GM12878 (cell line): ENCODE data around the gene B3GNT7. TPM values are rescaled to one million over a fixed set of nuclear protein-coding genes. Genes with fewer than 3 reads are reported as not detected.

Experiments
- ATAC-seq: fragments of 200-7000 bp; cut with Tn5 transposase; 3 replicates; pipeline ENCODE4 v1.9.1; 2020; ENCODE audit warnings: mild to moderate bottlenecking, moderate library complexity
- BruUV-seq: library from RNA; stranded (reverse); fragments of 400-500 nt; replicated peaks from 2 replicates; lab custom pipeline; 2021; lab: Mats Ljungman, UMichigan
- CTCF ChIA-PET: fragments of 300-600 bp; sonication (Branson Sonifier 250); formaldehyde crosslinking; extraction: SDS; loops from one replicate; lab custom pipeline; 2021; ENCODE audit warnings: inconsistent platforms; lab: Yijun Ruan, JAX
- POLR2A ChIA-PET: fragments of 350-600 bp; formaldehyde crosslinking; extraction: SDS; loops from one replicate; lab custom pipeline; 2021; ENCODE audit warnings: inconsistent platforms; lab: Charles Lee
- RAD21 ChIA-PET: fragments of 300-600 bp; sonication (Branson Sonifier 250); formaldehyde crosslinking; loops from one replicate; lab custom pipeline; 2023; ENCODE audit warnings: antibody characterized with exemption; ENCODE audit not compliant: unreplicated experiment; lab: Charles Lee
- SMC1A ChIA-PET: fragments of 300-600 bp; sonication (Branson Sonifier 250); formaldehyde crosslinking; loops from one replicate; lab custom pipeline; 2023; ENCODE audit not compliant: unreplicated experiment, uncharacterized antibody; lab: Charles Lee
- DNase-seq: peaks from one replicate; pipeline ENCODE4 v3.0.0-alpha.2; 2011; ENCODE audit warnings: low read depth, low spot score
- FAIRE-seq: peaks from 3 replicates; lab custom pipeline; 2011; peaks lifted over from hg19 to GRCh38; lab: Jason Lieb, UNC
- H2AFZ ChIP-seq: 2 replicates; pipeline ENCODE4 v1.6.0; 2011; ENCODE audit warnings: low read depth, low read length, control low read depth; ENCODE audit not compliant: control insufficient read depth
- H3K27ac ChIP-seq: 2 replicates; pipeline ENCODE4 v1.5.1; 2011; ENCODE audit warnings: control low read depth; ENCODE audit not compliant: control insufficient read depth, insufficient read depth
- H3K27me3 ChIP-seq, 2 experiments: replicated peaks in 1 of 2; 2 replicates each; pipeline versions ENCODE4 v1.6.0 to v1.6.1; 2011; ENCODE audit warnings: low read length in 1 of 2; ENCODE audit not compliant: control insufficient read depth in 2 of 2, insufficient read depth in 2 of 2
- H3K36me3 ChIP-seq, 2 experiments: 2 replicates each; pipeline ENCODE4 v1.5.1; 2011; ENCODE audit warnings: low read length in 1 of 2; ENCODE audit not compliant: control insufficient read depth in 2 of 2, insufficient read depth in 2 of 2
- H3K4me1 ChIP-seq: 2 replicates; pipeline ENCODE4 v1.6.1; 2011; ENCODE audit warnings: mild to moderate bottlenecking, low read length, moderate library complexity, mixed read lengths; ENCODE audit not compliant: control insufficient read depth, insufficient read depth
- H3K4me2 ChIP-seq: 2 replicates; pipeline ENCODE4 v1.6.0; 2011; ENCODE audit warnings: control low read depth; ENCODE audit not compliant: control insufficient read depth, insufficient read depth
- H3K4me3 ChIP-seq: fragments of 200-600 bp; sonication (generic); 2 replicates; pipeline ENCODE4 v1.5.1; 2016
- H3K79me2 ChIP-seq: 2 replicates; pipeline ENCODE4 v1.6.0; 2011; ENCODE audit warnings: low read length; ENCODE audit not compliant: control insufficient read depth, insufficient read depth
- H3K9ac ChIP-seq: 2 replicates; pipeline ENCODE4 v1.8.0; 2011; ENCODE audit warnings: low read length, control low read depth, mixed read lengths; ENCODE audit not compliant: control insufficient read depth, insufficient read depth
- H3K9me3 ChIP-seq: replicated peaks from 3 replicates; pipeline ENCODE4 v1.5.1; 2011; ENCODE audit warnings: mild to moderate bottlenecking, low read length; ENCODE audit not compliant: control insufficient read depth, insufficient read depth
- H4K20me1 ChIP-seq: 2 replicates; pipeline ENCODE4 v1.6.0; 2011; ENCODE audit not compliant: control insufficient read depth, insufficient read depth
- BHLHE40 ChIP-seq, 2 experiments: fragments of 450-650 bp in 1 of 2; IDR thresholded peaks; 2 replicates each; pipeline ENCODE4 v1.6.1; 2011 to 2017; ENCODE audit warnings: low read depth in 2 of 2, borderline replicate concordance in 1 of 2, improper control_type of control experiment in 1 of 2, low read length in 1 of 2, mild to moderate bottlenecking in 1 of 2
- MYC ChIP-seq: IDR thresholded peaks from 2 replicates; pipeline ENCODE4 v1.6.1; 2011; ENCODE audit warnings: mild to moderate bottlenecking, low read length, moderate library complexity, inconsistent platforms; ENCODE audit not compliant: insufficient read depth, insufficient replicate concordance, insufficient read length, severe bottlenecking
- PAX5 ChIP-seq: IDR thresholded peaks from 2 replicates; pipeline ENCODE4 v1.6.1; 2011; ENCODE audit warnings: low read depth, low read length, borderline replicate concordance
- RELA ChIP-seq: fragments of 450-650 bp; IDR thresholded peaks from 2 replicates; pipeline ENCODE4 v1.8.0; 2014; ENCODE audit warnings: borderline replicate concordance; ENCODE audit not compliant: partially characterized antibody
- TCF7 ChIP-seq: IDR thresholded peaks from 2 replicates; pipeline ENCODE4 v1.6.1; 2014; ENCODE audit warnings: antibody characterized with exemption, borderline replicate concordance
- YBX1 ChIP-seq: fragments of 450-650 bp; IDR thresholded peaks from 2 replicates; pipeline ENCODE4 v1.6.1; 2016; ENCODE audit warnings: antibody characterized with exemption
- ZNF207 ChIP-seq: fragments of 450-650 bp; IDR thresholded peaks from 2 replicates; pipeline ENCODE4 v1.6.1; 2014; ENCODE audit warnings: antibody characterized with exemption, mild to moderate bottlenecking, borderline replicate concordance
- WGBS: methylation state at CpG from one replicate; pipeline ENCODE4 v1.1.6; 2016; ENCODE audit warnings: low lambda C conversion rate; ENCODE audit not compliant: insufficient replicate concordance, insufficient coverage; ENCODE audit errors: missing lambda C conversion rate; 5-methylcytosine and 5-hydroxymethylcytosine counted together
- in situ Hi-C: fragments of 300-500 bp; cut with MboI; formaldehyde crosslinking; loops from 9 replicates; pipeline ENCODE4 v1.14.3; 2018; ENCODE audit warnings: mixed read lengths
- intact Hi-C: fragments of 100-400 bp; cut with micrococcal nuclease; formaldehyde crosslinking; loops from one replicate; pipeline ENCODE4 v1.14.2; 2022; ENCODE audit not compliant: unreplicated experiment
- polyA plus RNA-seq, 11 experiments: library from polyadenylated mRNA; depleted of rRNA in 4 of 11; unstranded in 6 of 11; stranded (reverse) in 5 of 11; fragments of >200 nt; fragmentation: Nextera tagmentation in 4 of 11; fragmentation: Illumina TruSeq in 1 of 11; extraction: Ambion mirVana in 4 of 11; extraction: Trizol in 1 of 11; gene quantifications; 1 replicate in 1 of 11; 2 replicates in 10 of 11; pipeline versions ENCODE4 v1.2.1 to v1.2.3, GENCODE V29; 2011 to 2016; ENCODE audit warnings: inconsistent platforms in 2 of 11, missing spikeins in 2 of 11, low read depth in 1 of 11
- total RNA-seq, 4 experiments: library from RNA; depleted of rRNA in 3 of 4; stranded (reverse); fragments of >200 nt in 3 of 4; fragmentation: Illumina TruSeq in 1 of 4; extraction: Trizol in 1 of 4; gene quantifications; 2 replicates each; pipeline versions ENCODE4 v1.2.1 to v1.2.3, GENCODE V29; 2013 to 2021
- TF ChIP-seq, protein P1 (sequence below): fragments of 450-650 bp; IDR thresholded peaks from 2 replicates; pipeline ENCODE4 v1.6.1; 2018; ENCODE audit warnings: borderline replicate concordance, mild to moderate bottlenecking; ENCODE audit not compliant: partially characterized antibody
- TF ChIP-seq, protein P2 (sequence below): fragments of 450-650 bp; IDR thresholded peaks from 2 replicates; pipeline ENCODE4 v1.6.1; 2017; ENCODE audit warnings: mild to moderate bottlenecking, moderate library complexity
- TF ChIP-seq, protein P3 (sequence below): fragments of 450-650 bp; IDR thresholded peaks from 2 replicates; pipeline ENCODE4 v1.6.1; 2016; ENCODE audit warnings: mild to moderate bottlenecking
- TF ChIP-seq, protein P4 (sequence below): fragments of 450-650 bp; IDR thresholded peaks from 2 replicates; pipeline ENCODE4 v1.6.1; 2014; ENCODE audit warnings: mild to moderate bottlenecking

The B3GNT7 gene
- total and polyA plus RNA-seq, 10 of the 15 experiments (the other 5 are each of a cell fraction or from before 2014, with no cell fraction given) = 0.91 to 12.6 (median 3.7) TPM

DNA sequence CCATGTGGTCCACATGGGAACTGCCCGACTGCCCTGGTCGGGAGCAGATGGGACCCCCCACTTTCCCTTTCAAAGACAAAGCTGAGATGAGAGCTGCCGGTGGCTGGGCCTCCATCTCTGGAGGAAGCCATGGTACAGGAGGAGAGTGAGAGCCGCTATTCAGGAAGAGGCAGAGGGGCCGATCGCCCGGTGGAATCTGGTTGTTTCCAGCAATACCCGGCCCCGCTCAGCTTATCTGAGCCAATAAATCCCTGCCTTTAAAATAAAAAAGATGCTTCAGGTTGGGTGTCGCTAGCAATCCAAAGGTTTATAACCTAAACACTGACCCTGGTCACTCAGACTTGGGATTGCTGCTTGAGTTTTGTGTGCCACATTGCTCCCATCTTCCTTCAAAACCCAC lies 15.2 kb upstream of the B3GNT7 start:
- RAD21 ChIA-PET = no interaction called here
- no peak for FAIRE-seq

More for the DNA sequence above, 15.2 kb upstream of the B3GNT7 start:
- POLR2A ChIA-PET = no interaction called here
- no peaks in the 10 kb centered on the region for H3K36me3 ChIP-seq
- H3K4me3 ChIP-seq = no peak overlapping the region
- BruUV-seq = no TSS peak
- 82% methylated on average over 10 of the region's 10 CpGs for WGBS
- H3K27me3 ChIP-seq = no peaks in the 10 kb centered on the region
- no peak overlapping the region for H3K4me2 ChIP-seq
- no peaks in the 10 kb centered on the region for H3K79me2 ChIP-seq
- H3K4me1 ChIP-seq = no peaks in the 10 kb centered on the region
- intact Hi-C loops (no loop called here), in situ Hi-C loops (no loop called here)
- no peak overlapping the region for H2AFZ ChIP-seq
- CTCF ChIA-PET = no interaction called here
- no peaks in the 10 kb centered on the region for H4K20me1 ChIP-seq
- SMC1A ChIA-PET = no interaction called here
- TF ChIP-seq MYC (no peak), RELA (no peak), TCF7 (no peak), BHLHE40 (IDR thresholded peaks at IDR 0.05; ENCODE audit: borderline replicate concordance in 1 of 2, low read depth in 2 of 2, low read length in 1 of 2) (no peak), ZNF207 (no peak), PAX5 (no peak), YBX1 (no peak)
- TF ChIP-seq, protein P1, sequence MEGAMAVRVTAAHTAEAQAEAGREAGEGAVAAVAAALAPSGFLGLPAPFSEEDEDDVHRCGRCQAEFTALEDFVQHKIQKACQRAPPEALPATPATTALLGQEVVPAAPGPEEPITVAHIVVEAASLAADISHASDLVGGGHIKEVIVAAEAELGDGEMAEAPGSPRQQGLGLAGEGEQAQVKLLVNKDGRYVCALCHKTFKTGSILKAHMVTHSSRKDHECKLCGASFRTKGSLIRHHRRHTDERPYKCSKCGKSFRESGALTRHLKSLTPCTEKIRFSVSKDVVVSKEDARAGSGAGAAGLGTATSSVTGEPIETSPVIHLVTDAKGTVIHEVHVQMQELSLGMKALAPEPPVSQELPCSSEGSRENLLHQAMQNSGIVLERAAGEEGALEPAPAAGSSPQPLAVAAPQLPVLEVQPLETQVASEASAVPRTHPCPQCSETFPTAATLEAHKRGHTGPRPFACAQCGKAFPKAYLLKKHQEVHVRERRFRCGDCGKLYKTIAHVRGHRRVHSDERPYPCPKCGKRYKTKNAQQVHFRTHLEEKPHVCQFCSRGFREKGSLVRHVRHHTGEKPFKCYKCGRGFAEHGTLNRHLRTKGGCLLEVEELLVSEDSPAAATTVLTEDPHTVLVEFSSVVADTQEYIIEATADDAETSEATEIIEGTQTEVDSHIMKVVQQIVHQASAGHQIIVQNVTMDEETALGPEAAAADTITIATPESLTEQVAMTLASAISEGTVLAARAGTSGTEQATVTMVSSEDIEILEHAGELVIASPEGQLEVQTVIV = no peak
- TF ChIP-seq, protein P2, sequence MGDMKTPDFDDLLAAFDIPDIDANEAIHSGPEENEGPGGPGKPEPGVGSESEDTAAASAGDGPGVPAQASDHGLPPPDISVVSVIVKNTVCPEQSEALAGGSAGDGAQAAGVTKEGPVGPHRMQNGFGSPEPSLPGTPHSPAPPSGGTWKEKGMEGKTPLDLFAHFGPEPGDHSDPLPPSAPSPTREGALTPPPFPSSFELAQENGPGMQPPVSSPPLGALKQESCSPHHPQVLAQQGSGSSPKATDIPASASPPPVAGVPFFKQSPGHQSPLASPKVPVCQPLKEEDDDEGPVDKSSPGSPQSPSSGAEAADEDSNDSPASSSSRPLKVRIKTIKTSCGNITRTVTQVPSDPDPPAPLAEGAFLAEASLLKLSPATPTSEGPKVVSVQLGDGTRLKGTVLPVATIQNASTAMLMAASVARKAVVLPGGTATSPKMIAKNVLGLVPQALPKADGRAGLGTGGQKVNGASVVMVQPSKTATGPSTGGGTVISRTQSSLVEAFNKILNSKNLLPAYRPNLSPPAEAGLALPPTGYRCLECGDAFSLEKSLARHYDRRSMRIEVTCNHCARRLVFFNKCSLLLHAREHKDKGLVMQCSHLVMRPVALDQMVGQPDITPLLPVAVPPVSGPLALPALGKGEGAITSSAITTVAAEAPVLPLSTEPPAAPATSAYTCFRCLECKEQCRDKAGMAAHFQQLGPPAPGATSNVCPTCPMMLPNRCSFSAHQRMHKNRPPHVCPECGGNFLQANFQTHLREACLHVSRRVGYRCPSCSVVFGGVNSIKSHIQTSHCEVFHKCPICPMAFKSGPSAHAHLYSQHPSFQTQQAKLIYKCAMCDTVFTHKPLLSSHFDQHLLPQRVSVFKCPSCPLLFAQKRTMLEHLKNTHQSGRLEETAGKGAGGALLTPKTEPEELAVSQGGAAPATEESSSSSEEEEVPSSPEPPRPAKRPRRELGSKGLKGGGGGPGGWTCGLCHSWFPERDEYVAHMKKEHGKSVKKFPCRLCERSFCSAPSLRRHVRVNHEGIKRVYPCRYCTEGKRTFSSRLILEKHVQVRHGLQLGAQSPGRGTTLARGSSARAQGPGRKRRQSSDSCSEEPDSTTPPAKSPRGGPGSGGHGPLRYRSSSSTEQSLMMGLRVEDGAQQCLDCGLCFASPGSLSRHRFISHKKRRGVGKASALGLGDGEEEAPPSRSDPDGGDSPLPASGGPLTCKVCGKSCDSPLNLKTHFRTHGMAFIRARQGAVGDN = no peak
- TF ChIP-seq, protein P3, sequence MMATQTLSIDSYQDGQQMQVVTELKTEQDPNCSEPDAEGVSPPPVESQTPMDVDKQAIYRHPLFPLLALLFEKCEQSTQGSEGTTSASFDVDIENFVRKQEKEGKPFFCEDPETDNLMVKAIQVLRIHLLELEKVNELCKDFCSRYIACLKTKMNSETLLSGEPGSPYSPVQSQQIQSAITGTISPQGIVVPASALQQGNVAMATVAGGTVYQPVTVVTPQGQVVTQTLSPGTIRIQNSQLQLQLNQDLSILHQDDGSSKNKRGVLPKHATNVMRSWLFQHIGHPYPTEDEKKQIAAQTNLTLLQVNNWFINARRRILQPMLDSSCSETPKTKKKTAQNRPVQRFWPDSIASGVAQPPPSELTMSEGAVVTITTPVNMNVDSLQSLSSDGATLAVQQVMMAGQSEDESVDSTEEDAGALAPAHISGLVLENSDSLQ = no peak
- TF ChIP-seq, protein P4, sequence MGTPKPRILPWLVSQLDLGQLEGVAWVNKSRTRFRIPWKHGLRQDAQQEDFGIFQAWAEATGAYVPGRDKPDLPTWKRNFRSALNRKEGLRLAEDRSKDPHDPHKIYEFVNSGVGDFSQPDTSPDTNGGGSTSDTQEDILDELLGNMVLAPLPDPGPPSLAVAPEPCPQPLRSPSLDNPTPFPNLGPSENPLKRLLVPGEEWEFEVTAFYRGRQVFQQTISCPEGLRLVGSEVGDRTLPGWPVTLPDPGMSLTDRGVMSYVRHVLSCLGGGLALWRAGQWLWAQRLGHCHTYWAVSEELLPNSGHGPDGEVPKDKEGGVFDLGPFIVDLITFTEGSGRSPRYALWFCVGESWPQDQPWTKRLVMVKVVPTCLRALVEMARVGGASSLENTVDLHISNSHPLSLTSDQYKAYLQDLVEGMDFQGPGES = no peak
- no peak overlapping the region for H3K27ac ChIP-seq
- H3K9me3 ChIP-seq = peaks cover 4% of the 10 kb centered on the region; the same call in 2 of the 3 replicates
- H3K9ac ChIP-seq = no peak overlapping the region
- no peak for ATAC-seq
- DNase-seq = no peak
